ENCODE data around the gene CA10.
A peak's percentile ranks its signal among the peaks of the same experiment; 100 is the strongest.

CA10 gene

GRCh38 chr17:51751072-51751471 lies 407.4 kb downstream of the CA10 start:
- DNase-seq, result no peak

DNA sequence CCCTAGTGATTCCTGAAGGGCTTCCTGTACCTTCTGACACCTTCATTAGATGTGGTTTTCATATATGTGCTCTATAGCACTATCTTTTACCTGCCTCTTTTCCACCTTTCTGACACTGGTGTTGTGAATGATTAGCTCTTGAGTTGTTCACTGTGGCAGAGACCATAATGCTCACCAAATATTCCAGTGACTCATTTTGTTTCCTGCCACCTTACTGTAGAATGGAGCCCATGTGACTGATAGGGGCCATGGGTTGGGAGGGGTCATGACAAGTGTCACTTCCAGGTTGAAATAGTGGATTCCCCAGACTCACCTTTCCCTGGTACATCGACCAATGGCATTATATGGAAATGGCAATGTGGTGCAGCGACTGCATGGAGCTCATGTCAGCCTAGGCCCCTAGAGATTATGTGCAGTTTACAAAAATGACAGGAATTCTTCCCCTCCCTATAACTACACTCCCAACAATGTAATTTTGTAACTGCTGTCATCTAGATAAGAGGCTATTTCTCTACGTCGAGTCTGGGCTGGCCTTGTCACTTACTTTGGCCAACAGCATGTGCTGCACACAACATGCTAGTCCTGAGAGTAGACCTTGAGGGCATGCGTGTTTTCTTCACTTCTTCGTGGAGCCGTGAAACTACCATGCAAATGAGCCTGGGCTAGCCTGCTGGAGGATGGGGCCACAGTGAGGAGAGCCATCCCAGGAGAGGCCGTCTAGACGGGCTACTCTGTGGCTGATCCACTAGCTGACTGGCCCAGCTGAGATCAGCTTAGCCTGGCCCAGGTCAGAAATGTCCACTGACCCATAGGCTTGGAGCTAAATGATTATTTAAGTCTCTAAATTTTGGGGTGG lies 409.5 kb downstream of the CA10 start:
- no peak for DNase-seq

- DNase-seq, result no peak
Measured at GRCh38 chr17:51746421-51746820, 412.1 kb downstream of the CA10 start.

- DNase-seq, result no peak
Measured at GRCh38 chr17:51745993-51746392, 412.5 kb downstream of the CA10 start.

GRCh38 chr17:51743477-51743876 lies 415.0 kb downstream of the CA10 start:
- DNase-seq, result no peak

DNA sequence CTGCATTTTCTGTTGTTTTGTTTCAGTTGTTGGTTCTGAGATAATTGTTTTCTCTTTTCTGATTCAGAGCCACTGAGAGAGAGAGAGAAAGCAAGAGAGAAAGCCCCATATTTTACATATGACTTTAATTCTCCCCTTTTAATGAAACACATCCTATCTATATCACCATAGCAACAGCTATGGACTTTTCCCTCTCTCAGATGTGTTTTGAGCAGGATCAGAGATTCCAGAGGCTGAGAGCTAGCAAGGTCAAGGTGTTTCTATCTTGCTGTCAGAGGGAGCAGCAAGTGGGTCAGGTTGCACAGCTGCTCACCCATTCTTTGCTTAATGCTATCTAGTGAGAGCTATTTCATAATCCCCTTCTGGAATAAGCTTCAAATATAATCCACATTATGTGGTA lies 415.9 kb downstream of the CA10 start:
- no peak for DNase-seq

DNA sequence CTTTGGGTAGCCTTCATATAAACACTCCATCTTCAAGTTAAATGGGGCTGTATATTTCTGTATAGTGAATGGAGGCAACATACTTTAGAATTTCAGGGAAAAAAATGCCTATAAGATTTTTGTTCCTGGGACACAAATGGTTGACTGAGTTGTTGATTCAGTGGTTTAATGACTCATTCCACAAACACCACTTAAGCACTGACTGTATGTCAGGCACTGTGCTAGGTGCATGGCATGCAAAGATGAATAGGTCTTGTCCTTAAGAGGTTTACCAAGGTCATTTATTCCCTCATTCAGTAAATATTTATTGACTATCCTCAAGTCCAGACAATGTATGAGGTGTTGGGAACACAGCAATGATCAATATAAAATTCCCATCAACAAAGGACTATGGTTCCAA lies 417.1 kb downstream of the CA10 start:
- no peak for DNase-seq

DNA sequence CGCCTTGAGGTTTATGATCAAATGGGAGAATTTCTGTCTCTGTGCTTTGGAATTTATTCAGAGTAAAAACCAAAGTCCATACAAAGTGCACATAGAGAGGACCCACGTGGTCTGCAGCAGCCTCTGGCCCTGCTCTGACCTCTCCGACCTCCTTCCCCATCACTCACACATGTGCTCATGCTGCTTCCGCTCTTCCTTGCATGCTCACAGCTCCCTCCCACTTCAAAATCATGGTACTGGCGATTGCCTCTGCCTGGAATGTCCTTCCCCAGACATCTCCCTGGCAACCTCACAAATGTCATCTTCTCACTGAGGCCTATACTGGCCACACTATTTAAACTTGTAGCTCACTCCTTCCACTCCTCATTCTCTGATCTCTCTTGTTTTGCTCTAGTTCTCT lies 418.0 kb downstream of the CA10 start:
- DNase-seq, result no peak

- peak; percentile 95 for DNase-seq
Measured at GRCh38 chr17:51739245-51739886, 419.1 kb downstream of the CA10 start.

GRCh38 chr17:51736356-51736755 lies 422.2 kb downstream of the CA10 start:
- DNase-seq, result no peak

DNA sequence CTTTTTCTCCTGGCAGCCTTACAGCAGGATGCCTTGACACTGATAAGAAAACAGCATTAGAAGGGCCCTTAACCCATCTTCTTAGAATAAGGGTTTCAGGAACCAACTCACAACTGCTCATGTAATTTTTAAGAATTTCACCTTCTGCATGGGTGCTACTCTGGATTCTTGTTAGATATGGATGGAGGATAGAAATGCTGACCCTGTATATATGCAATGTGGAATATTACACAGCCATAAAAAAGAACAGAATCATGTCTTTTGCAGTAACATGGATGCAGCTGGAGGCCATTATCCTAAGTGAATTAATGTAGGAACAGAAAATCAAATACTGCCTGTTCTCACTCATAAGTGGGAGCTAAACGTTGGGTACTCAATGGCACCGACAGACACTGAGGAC lies 423.5 kb downstream of the CA10 start:
- DNase-seq, result no peak

DNA sequence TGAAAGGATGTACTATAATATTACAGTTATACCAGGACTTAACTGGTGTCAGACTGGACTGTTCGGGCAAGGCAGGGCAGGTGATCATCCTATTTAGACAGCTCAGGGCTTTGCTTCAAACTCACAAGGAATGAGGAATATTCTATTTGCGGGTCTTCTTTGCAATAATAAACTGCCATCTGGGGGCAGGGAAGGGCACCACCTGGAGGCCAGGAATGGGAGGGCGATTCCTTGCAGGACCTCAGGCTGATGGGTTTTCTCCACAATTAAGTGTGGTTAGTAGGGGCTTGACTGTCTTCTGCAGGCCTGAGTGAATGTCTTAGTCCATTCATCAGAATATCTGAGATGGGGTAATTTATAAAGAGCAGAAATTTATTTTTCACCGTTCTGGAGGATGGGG lies 424.1 kb downstream of the CA10 start:
- no peak for DNase-seq

- no peak for DNase-seq
Measured at GRCh38 chr17:51733166-51733565, 425.3 kb downstream of the CA10 start.

- no peak for DNase-seq
Measured at GRCh38 chr17:51731941-51732722, 426.4 kb downstream of the CA10 start.

GRCh38 chr17:51730303-51731050 lies 428.0 kb downstream of the CA10 start:
- no peak for DNase-seq

GRCh38 chr17:51725185-51725584 lies 433.3 kb downstream of the CA10 start:
- no peak for DNase-seq

GRCh38 chr17:51724043-51724580 lies 434.4 kb downstream of the CA10 start:
- no peak for DNase-seq

DNA sequence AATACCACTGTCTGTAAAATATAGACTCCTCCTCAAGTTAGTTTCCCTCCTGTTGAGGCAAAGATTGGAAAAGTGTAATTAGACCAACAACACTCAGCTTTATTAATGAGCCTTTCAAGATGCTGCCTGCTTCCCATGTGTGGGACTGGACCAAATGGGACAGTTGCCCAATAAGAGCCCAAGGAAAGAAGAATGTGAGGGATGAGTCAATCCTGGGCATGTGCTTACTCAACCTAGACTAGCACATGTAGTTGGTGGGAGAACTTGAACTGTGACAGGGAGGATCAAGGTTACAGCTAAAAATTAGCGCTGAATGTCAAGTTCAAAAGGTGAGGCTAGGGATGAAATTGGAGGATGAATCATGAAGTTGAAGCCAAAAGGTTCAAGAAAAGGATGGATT lies 435.5 kb downstream of the CA10 start:
- DNase-seq, result no peak

DNA sequence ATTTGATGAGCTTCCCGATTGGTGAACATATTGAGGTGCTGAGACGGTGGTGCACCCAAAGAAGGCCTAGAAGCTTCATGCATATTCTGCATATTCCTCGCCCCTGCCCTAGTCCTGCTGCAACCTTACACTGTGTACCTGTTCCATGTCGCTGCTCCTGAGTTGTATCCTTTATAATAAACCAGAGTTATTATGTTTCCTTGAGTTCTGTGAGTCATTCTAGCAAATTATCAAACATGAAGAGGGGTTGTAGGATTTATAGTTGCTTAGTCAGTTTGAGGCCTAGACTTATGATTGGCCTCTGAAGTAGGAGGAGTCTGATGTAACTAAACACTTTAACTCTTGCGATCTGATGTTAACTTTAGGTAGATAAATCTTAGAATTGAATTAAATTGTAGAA lies 436.8 kb downstream of the CA10 start:
- no peak for DNase-seq

DNA sequence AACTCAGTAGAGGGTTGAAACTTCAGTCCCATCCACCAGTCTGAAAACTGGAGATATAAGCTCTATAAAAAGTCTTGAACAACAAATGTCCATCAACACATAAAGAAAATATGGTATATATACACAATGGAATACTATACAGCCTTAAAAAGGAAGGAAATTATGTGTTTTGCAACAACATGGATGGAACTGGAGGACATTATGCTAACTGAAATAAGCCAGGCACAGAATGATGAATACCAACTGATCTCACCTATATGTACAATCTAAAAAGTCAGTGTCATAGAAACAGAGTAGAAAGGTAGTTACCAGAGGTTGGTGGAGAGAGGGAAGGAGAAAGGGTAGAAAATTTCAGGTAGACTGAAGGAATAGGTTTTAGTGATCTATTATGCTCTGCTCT lies 438.1 kb downstream of the CA10 start:
- DNase-seq, result no peak

- DNase-seq, result no peak
Measured at GRCh38 chr17:51718983-51719382, 439.5 kb downstream of the CA10 start.

- no peak for DNase-seq
Measured at GRCh38 chr17:51711581-51711980, 446.9 kb downstream of the CA10 start.

DNA sequence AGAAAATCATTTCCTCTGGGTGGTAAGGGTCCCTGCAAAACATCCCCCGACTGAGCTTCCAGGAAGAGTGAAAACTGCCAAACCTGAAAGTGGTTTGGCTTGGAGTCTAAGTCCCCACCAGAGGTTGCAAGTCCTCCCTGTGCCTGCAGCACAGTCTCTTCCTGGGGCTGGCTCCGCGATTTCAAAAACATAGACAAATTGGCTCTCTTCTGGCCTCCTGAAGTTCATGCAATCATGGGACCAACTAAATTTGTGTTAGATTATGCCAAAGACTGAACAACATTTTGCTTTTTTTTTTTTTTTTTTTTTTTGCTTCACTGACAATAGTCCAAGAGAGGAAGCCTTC lies 447.9 kb downstream of the CA10 start:
- DNase-seq, result no peak

All from NCI-H524 treated with DMSO at 0.1 percent for 48 hours (cell line).